ENCODE measurements around the gene ARID1B.

- TF ChIP-seq CTCF (IDR thresholded peaks at IDR 0.05; ENCODE audit: insufficient read depth, low read depth, low read length) (no peak), EZH2 (IDR thresholded peaks at IDR 0.05; ENCODE audit: insufficient read depth, low read length) (no peak)
Measured at GRCh38 chr6:156976216-156977127, 199.3 kb downstream of the ARID1B start.

All from astrocyte (in vitro differentiated cells and primary cell).